NCI-H82 treated with DMSO at 0.1 percent for 48 hours (cell line): ENCODE data around the gene ITPKA.
"Not testable (repeated sequence)": the region's sequence is repeated elsewhere in the genome, so short reads cannot be mapped to it uniquely, and the experiment has no call there.

Source experiments
- DNase-seq: peaks from one replicate; lab custom pipeline; 2025; ENCODE audit not compliant: unreplicated experiment; lab: John Stamatoyannopoulos, UW

ITPKA gene

DNA sequence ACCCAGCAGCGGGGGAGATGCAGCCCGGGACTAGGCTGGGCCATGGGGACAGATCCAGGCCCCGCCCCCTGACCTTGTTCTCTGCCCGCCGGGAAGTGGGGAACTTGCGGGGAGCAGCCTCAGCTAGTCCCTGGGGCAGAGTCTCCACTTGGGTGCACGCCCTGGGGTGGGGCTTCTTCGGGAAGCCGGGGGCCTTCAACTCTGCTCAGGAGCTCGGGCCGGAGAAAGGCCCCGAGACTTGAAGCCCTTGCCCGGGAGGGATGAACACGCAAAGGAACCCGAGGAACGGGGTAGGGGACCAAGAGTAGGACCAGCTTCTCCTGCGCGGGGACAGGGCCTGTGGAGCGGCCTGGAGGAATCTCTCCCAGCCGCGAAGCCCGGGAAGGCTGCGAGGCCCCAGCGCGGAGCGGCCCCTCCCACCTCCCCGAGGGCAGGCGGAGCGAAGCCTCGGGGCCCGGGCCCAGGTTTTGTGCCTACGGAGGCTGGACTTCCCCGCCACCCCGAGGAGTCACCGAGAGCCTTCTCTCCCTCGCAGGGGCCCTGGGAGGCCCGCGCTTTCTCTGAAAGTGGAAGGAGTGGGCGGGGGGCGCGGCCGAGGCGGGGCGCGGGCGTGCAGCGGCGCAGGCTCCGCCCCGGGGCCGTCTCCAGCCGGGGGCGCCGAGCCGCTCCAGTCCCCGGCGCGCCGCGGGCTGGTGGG lies at the start of gene ITPKA:
ITPKA (plus strand) TSS at position 670 of the 697 bp plus-strand sequence. CDS start 54 bp downstream, outside the sequence.
- DNase-seq = no peak

DNA sequence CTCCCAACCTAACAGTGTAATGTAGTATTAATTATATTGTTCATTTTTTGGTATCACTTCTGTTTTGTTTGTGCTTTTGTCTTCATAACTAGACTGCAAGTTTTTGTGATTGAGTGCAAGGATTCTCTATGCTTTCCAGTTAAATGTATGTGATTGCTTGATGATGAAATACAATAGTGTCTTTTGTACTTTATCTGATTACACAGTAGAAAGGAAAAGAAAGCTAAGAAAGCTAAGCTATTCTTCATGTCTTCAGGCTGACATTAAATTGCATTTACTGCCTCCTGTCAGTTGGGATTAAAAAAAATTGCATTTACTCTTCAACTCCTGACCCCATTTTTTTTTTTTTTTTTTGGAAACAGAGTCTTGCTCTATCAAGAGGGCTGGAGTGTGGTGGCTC lies 48.3 kb upstream of the ITPKA start:
- no peak for DNase-seq

- no peak for DNase-seq
Measured at GRCh38 chr15:41462084-41462795, 31.4 kb upstream of the ITPKA start.

GRCh38 chr15:41464889-41465580 lies 28.6 kb upstream of the ITPKA start:
- DNase-seq = no peak

DNA sequence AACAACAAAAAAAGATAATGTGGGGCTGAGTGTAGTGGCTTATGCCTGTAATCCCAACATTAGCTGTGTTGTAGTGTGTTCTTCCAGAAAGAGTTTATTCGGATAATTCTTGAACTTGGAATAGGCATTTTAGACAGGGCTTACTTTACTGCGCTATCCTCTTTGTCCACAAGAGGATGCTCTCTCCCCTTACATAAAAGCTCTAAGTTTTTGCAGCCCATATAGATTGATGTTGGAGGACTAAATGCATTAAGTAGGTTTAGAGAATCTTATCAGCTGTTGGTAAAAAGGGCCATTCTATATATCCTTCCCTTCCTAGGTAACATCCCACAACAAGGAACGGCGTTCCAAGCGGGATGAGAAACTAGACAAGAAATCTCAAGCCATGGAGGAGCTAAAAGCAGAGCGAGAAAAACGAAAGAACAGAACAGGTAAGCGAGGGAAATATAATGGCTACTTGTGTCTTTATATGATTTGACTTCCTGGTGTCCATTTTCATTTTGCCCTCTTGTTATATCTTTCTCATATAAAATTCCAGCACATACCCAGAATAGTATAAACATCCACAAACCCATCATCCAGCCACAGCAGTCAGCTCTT lies 27.8 kb upstream of the ITPKA start:
- peak; percentile 22 for DNase-seq

- DNase-seq = no peak
Measured at GRCh38 chr15:41466711-41467110, 27.0 kb upstream of the ITPKA start.

- not testable (repeated sequence) for DNase-seq
Measured at GRCh38 chr15:41469644-41470043, 24.0 kb upstream of the ITPKA start.

- no peak for DNase-seq
Measured at GRCh38 chr15:41473418-41473817, 20.3 kb upstream of the ITPKA start.

GRCh38 chr15:41474436-41474835 lies 19.2 kb upstream of the ITPKA start:
- no peak for DNase-seq

GRCh38 chr15:41474941-41475340 lies 18.7 kb upstream of the ITPKA start:
- DNase-seq = no peak

DNA sequence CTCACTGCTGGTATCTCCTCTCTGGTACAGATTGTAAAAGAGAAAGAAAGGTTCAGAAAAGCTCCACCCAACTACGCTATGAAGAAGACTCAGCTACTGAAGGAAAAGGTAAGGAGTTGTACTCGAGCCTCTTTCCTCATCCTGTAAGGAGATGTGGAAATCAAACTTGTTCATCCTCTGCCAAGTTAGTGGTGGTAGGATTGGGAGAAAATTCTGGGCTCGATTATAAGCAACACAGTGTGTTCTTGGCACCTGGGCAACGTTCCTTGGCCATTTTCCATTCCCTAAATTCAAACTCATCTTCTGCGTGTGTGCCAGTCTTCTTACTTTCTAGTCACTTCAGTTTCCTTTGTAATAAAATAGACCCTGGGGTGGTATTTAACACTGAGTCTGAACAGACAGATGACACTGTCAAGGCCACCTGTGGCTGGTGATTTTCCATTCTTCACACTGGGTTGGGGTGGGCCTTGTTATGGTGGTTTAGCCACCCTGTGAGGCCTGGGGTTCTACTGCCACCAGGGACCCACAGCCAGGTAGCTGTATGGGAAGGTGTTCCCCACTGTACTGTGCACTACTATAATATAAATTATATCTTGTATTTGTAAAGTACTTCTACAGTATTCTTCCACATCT lies 17.1 kb upstream of the ITPKA start:
- no peak for DNase-seq

DNA sequence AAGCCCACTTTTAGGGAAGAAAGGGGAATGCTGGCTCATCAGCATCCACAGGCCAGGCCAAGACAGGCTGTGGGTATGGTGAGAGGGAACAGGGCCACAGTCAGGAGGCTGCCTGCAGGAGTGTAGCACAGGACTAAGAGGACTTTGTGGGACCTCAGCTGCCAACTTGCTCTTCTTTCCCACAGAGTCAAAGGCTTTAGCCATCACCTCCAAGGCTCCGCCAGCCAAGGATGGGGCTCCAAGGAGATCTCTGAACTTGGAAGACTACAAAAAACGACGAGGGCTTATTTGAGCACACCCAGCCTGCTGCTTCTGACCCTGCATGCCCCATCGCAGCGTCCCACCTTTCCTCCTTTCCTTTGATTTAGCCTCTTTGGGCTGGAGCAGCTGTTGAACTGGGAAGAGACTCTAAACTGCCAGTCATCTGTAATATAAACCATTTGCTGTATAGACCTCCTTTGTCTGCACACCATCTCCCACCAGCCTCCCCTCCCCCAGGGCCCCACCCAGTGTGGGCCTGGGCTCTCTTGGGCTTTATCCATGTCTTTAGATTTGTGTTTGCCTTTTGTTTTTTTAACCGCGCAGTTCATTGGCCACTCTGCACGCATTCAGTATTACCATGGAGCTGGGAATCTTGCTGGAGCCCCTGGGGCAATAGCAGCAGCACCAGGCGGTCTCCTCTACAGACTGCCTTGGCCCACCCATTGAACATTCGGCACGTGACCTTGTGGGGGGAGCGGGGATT lies 13.1 kb upstream of the ITPKA start:
- DNase-seq = no peak

- DNase-seq = no peak
Measured at GRCh38 chr15:41482110-41482877, 11.4 kb upstream of the ITPKA start.

GRCh38 chr15:41483115-41483514 lies 10.6 kb upstream of the ITPKA start:
- DNase-seq = no peak

DNA sequence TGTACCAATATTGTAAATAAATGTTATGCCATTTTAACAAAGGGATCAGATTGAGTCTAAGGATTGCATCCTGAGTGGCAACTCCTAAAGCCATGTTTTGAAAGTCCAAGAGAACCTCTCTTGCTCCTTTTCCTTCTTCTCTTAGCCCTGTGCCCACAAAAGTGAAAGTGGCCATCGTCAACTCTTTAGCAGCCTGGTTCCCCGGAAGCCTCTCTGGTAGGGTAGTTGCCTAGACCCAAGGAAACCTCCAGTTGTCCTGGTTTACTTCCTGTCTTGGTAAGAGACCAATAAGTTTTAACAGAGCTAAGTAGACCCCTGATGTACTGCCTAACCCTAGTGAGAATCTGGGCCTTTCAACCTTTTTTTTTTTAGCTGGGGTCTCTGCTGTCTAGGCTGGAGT lies 10.2 kb upstream of the ITPKA start:
- no peak for DNase-seq

DNA sequence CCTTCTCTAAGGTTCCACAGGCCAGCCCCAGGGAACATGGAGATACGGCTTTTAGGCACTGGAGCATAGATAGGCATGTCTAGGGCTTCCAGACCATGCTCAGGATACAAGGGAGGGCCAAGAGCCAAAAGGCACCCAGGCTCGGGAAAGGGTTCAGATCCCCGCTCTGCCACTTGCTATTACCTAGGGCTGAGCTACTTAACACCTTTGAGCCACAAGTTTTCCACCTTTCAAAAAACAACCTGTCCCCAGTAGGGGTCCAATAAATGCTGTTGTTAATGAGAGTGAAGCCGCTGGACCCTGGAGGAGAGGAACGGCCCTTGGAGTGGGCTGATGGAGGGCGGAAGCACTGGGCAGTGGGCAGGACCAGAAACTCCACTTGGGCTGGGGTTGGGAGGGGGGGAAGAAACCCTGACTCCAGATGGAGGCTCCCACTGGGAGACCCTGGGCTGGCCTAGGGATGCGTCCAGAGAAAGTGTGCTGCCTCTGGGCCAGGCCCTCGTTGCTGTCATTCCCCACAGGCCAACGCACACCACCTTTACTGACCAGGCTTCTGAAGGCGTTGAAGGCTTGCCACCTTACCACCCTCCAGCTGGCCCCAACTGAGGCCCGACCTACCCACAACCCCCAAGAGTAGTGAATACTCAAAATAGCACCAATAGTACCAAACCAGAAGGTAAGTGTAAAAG lies 8.6 kb upstream of the ITPKA start:
- DNase-seq = no peak

DNA sequence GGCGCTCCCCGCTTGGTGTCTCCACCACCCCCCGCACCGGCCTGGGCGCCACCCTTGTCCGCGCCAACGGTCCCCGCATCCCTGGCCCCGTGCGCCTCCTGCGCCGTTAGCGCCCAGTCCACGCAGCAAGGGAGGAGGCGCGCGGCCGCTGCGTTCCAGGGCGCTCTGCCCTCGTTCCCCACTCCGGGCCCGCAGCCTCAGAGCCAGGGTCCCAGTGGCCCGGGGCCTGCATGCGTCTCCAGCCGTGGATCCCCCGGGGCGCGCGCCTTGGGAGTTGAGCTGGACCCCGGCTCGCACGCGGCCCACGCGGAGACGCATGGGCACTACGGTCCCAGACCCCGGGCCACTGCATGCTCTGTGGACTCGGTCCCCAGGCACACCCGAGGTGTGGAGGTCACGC lies 7.4 kb upstream of the ITPKA start:
- no peak for DNase-seq

DNA sequence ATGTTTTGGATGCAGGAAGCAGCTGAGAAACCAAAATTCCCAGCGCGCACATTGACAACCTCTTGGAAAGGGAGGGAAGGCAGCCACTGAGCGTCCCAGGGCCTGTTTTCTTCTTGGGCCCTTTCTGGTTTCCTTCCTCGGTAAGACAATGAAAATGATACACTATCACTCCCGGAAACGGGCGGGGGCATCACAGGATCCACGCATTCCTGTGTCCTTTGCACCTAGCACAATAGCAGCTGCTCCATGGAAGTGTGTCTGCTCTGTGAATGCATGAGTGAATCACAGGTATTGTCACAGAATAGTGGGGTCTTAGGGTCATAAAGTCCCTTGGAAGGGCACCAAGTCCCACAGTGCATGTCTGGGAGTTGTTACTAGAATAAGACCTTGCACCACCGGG lies 6.3 kb upstream of the ITPKA start:
- DNase-seq = no peak

DNA sequence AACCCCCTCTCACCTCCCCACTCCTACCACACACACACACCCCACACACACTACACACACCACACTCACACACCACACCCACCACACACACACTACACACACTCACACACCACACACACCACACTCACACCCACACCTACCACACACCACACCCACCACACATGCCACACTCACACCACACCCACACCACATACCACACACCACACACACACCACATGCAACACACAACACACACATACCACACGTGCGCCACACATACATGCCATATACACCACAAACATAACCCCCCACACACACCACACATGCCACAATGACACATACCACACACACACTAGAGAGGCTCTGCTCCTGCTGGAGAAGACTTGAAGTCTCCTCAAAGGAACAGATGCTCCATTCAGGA lies 5.9 kb upstream of the ITPKA start:
- DNase-seq = no peak
